Inferior parietal cortex (tissue), 1 donor: ENCODE measurements around the gene ANK3.

Experiments used
- DNase-seq: peaks from one replicate; pipeline ENCODE4 v3.0.0-alpha.2; 2016; ENCODE audit errors: extremely low spot score

The ANK3 gene

DNA sequence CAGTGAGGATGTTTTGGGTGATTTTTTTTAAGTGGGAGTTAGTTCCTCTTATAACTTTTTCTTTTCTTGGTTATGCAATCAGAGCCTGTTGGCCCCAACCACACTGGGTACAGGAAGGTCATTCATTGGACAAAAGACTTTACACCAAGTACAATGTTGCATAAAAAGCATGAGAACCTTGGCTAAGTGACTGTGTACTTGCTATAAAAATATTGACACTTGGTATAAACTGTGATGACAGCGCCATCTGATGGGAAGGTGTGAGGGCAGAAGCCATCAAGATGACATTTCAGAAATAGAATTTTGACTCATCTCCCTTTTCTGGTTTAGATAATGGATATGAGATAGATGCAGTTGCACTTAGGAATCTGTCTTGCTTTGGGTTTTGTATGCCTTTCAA, 357.0 kb downstream of the ANK3 start:
- no peak for DNase-seq

DNA sequence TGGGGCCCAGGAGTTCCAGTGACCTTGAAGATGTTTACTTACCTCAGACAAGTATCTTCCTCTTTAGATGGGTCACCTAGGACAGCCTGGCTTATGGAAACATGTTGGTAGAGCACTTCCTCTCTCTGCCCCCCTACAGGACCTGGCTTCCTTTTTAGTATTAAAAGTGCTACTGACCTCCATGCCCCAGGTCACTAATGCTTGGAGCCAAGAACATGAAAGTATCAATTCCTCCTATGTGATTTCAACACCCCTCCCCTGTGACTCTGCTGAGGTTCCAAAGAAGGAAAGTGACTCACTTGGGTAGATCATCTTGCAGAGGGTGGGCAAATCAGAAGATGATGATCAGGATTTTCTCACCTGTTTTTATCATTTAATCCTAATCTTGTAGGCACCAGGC, 358.0 kb downstream of the ANK3 start:
- no peak for DNase-seq

GRCh38 chr10:60031183-60031582, 358.5 kb downstream of the ANK3 start:
- no peak for DNase-seq

DNA sequence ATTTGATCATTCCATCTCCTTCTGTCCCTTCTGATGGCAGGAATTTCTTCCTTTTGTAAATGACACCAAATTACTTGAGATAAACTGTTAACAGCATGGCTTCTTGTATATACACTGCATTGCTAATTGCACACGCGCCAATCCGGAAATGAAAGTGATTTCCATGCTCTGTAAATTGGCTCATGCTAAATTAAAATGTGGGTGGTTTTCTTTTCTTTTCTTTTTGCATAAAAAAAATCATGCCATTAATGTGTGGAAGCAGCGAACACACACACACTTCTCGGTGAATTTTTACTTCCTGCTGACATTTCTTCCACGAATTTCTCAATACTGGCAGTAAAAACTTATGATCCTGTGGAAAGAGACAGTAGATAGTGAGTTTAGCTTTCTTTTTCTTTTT, 360.2 kb downstream of the ANK3 start:
- DNase-seq: no peak

- no peak for DNase-seq
Measured at GRCh38 chr10:60028081-60028480, 361.6 kb downstream of the ANK3 start.

DNA sequence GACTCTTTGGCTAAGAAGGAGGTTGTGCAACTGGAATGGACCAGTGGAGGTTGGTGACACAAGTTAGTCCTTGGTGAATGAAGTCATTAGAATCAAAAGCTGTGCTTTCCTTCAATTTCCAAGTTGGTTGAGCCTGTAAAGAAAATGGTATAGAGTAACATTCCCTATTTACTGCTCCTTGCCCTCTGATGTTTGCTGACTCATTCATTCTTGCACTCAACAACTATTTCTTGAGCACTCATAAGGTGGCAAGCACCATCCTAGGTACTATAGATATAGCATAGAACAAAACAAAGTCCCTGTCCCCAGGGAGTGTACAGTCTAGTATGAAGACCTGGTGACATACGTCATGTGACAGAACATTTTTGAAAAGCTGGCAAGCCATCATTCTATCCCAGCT, 364.4 kb downstream of the ANK3 start:
- DNase-seq: no peak

DNA sequence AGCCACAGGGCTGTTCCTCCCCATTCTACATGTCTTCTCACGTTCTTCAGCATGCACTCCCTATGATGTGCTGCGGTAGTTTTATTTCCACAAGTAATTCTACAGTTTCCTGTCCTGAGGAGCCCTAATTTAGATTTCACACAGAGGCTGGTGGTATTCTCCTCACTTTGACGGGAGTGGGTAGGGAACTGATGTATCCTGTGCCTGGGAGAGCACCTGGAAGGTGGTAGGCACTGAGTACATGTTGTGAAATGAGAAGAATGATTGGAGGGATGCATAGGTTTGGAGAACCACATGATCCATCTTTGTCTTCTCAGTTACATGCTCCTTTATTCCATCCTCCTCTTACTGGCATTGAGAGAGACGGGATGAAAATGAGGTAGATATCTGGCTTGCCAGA, 365.2 kb downstream of the ANK3 start:
- no peak for DNase-seq

DNA sequence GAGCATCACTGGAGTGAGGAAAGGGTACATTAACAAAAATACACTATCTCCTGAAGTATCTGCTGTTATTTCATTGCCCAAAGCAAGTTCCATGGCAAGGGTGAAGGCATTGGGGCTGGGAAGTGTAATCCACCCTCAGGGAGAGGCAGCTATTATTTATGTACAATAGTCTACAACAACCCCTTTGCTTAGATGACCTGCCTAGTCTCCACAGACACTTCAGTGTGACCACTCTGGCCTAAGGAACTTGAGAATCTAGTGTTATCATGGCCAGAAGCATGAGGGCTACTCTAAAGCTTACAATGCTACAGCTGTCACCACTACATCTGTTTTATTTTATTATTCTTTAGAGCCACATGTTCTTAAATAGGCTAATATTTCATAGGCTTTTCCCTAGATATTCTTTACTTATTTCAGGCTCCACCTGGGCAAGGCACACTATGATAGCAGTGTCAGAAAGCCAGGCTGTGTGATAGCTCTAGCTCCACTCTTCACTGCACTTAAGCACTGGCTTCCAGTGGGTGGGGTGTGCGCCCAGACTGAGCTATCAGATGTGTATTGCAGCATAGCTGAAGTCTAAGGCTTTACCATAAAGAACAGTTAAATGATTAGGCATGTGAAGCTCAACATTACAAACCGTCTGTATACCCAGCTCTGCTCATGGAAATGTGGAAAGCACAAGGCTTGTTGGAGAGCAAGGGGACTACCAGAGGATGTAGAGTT, 366.4 kb downstream of the ANK3 start:
- DNase-seq: no peak

DNA sequence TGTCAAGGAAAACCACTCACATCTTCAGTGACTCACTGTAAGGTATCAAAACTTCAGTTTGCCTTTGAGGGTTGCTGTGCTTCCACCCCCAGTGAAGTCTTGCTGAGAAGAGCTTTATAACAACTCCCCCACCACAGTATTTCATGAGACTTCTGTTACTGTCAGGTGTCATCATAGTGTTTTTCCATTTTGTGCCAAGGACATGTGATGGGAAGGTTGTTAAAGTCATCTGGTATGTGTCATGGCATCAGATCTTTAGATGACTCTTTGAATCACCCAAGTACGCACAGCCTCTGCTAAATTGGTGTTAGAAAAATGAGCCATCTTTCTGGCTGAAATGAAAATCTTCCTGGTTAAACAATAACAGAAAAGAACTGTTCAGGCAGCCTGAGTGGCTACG, 368.3 kb downstream of the ANK3 start:
- no peak for DNase-seq

DNA sequence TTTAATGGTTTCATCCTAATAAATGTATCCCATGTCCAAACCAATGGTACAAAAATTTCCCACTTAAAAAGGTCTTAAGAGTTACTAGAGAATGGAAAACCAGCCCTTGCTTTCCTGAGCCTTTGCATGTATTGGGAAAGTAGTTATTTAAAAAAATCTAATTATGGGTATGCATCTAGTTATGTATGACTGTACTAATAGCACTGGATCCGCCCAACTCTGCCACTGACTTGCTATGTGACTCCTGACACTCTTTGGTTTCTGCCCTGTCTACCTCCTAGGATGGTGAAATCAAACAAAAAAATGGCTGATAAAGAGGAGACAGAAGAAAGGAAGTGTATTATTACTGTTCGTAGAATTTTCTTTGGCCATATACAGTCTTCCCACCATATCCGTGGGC, 372.9 kb downstream of the ANK3 start:
- no peak for DNase-seq

- no peak for DNase-seq
Measured at GRCh38 chr10:60009710-60010383, 379.8 kb downstream of the ANK3 start.

DNA sequence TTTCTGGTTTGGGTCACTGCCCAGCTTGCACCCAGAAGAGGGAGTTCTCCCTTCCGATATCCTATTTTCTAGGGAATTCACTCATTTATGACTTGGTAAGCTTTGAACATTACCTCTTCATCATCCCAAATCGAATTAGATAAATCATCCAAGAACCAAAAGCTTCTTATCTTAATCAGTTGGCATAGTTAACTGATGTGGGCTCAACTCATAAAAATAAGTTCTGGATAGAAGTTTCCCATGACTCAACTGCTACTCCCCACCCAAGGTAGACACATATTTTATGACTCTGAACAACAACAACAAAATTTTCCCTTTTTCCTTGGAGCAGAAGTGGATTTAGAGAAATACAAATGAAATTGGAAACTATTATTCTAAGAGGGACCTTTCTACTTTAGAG, 380.4 kb downstream of the ANK3 start:
- DNase-seq: no peak

- DNase-seq: no peak
Measured at GRCh38 chr10:60008816-60009215, 380.9 kb downstream of the ANK3 start.

GRCh38 chr10:60006062-60006461, 383.6 kb downstream of the ANK3 start:
- no peak for DNase-seq

GRCh38 chr10:60003651-60004523, 385.8 kb downstream of the ANK3 start:
- DNase-seq: no peak

GRCh38 chr10:60000747-60001146, 388.9 kb downstream of the ANK3 start:
- no peak for DNase-seq

- no peak for DNase-seq
Measured at GRCh38 chr10:59997827-59998525, 391.7 kb downstream of the ANK3 start.

DNA sequence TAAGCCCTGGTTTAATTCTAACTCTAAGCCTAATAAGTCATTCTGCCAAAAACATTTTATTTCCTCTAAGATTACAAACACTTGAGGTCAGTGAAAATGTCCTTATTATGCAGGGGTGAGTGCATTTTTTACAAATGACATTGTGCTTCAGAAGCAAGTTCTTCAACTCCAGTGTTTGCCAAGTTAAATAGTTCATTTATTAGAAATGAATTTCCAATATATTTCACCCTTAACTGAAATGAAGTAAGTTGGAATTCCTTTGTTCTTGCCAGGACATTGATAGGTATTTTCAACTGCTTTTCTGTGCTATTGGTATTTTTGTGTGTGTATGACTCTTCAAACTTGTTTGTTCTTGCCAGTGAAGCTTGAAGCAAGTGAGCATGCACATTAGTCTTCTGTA, 393.8 kb downstream of the ANK3 start:
- no peak for DNase-seq

GRCh38 chr10:59993931-59994330, 395.7 kb downstream of the ANK3 start:
- DNase-seq: no peak

- no peak for DNase-seq
Measured at GRCh38 chr10:59991661-59992060, 398.0 kb downstream of the ANK3 start.

GRCh38 chr10:59991117-59991516, 398.6 kb downstream of the ANK3 start:
- no peak for DNase-seq

DNA sequence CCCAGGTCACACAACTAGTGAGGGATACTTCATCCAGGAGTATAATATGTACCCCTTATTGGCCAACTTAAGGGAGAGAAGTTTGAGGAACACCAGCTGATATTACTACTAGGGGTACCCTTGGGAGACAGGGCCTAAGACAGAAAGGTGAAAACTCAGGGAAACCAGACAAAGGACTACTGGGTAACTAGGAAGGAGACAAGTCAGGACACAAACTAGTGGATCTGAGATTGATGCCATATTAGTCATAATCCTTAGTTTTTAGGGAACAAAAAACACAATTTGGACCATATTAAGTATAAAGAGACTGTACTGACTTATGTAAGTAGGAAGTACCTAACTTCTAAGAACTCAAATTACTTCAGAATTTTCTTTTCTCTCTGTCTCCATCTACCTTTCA, 404.0 kb downstream of the ANK3 start:
- no peak for DNase-seq
